ENCODE data around the gene SNX25.
"Not testable (repeated sequence)": the region's sequence is repeated elsewhere in the genome, so short reads cannot be mapped to it uniquely, and the experiment has no call there.

Gene SNX25

GRCh38 chr4:185286571-185286970 lies 77.2 kb downstream of the SNX25 start:
- intact Hi-C loops (cut with DNase I), result no loop called here

GRCh38 chr4:185287031-185287430 lies 77.6 kb downstream of the SNX25 start:
- intact Hi-C loops (cut with DNase I), result no loop called here
- DNase-seq, result no peak

More at GRCh38 chr4:185286571-185286970, 77.2 kb downstream of the SNX25 start:
- DNase-seq, result peak in 1 of 42 donors; percentile 16

- intact Hi-C loops (cut with DNase I), result no loop called here
Observed at GRCh38 chr4:185290018-185290607, 80.7 kb downstream of the SNX25 start.

DNA sequence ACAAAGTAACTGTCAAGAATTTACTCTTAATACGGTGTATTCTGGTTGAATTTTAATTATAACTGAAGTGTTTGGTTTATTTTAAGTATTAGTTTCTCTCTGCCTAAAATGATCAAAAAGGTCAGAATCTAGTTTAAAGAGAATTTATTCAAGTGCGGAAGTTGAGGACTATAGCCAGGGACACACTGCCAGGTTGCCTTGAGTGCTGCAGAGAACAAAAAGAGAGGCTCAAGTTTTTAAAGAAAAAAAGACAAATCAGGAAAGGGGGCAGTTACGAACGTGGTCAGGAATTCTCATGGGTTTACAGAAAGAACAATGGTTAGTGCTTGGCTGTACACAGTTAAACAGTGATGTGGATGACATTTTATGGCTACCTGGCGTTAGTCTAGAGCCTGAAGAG lies 81.3 kb downstream of the SNX25 start:
- intact Hi-C loops (cut with DNase I), result no loop called here
- no peak for DNase-seq

More at GRCh38 chr4:185290018-185290607, 80.7 kb downstream of the SNX25 start:
- no peak for DNase-seq

GRCh38 chr4:185293202-185293601 lies 83.8 kb downstream of the SNX25 start:
- intact Hi-C loops (cut with DNase I), result no loop called here
- DNase-seq, result no peak

DNA sequence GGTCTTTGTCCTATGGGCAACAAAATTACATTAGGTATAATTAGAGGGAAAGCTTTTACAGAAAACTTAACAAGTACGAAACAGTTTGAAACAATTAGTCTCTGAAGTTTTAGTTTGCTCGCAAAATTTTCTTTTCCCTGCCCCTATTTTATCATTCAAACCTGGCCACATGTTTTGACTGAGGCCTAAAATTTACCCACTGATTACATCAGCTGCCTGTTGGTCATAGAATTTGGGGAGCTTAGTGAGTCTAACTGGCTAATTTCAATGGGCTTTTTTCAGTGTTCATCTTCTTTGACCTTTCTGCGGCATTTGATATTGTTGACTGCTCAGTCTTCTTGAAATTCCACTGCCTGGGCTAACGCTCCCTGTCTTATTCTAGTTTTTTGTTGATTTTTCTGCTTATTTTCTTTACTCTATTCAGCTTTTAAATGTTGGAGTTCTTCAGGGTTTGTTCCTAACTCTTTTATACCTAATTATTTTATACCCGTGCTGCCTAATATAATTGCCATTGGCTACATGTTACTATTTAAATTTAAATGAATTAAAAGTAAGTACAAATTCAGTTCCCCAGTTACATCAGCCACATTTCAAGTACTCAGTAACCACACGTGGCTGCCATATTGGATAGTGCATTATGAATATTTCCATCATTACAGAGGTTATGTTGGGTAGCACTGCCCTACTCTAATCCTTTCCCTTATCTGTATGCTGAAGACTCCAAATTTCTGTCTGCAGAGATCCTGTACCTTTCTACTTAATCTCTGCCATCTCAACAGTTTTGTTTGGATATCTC lies 87.5 kb downstream of the SNX25 start:
- no peak for DNase-seq
- intact Hi-C loops (cut with DNase I), result no loop called here

DNA sequence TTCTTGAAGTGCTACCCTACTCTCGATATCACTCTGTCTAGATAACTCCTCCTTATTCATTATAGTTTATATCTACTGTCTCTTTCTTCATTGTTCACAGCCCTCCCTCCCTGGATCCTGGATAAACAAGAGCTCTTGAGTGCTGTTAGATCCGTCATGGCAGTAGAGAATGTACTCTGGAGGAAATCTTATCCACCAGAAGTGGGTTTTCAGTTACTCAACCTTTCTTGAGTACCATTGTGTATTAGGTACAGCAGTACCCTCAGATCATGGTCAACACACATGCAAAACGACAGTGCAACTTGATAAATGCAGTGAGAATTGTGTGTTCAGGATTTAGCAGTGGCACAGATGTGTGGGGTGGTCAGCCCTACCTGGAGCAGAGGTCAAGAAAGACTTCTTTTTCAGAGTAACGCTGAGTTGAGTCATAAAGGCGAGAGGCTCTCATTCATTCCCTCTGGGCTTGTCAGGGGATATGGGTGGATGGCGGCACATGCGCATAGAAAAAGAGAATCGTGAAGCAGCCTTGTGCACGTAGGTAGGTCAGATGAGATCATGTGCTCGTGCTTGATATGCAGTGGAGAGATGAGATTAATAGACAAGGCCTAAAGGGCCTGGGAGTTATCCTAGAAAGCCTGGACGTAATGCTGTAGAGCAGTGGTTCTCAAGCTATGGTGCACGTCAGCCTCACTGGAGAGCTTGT lies 89.5 kb downstream of the SNX25 start:
- DNase-seq, result no peak
- intact Hi-C loops (cut with DNase I), result no loop called here

DNA sequence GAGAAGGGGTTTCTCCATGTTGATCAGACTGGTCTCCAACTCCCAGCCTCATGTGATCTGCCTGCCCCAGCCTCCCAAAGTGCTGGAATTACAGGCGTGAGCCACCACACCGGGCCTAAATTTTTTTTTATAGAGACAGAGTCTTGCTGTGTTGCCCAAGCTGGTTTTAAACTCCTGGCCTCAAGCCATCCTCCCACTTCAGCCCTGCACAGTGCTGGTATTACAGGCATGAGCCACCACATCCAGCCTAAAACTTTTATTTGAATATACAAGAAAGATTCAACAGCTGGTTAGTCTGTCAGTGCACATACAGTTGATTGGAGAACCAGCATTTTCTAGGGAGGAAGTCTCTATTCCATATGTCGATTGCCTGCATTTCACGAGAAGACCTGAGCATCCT lies 95.1 kb downstream of the SNX25 start:
- intact Hi-C loops (cut with DNase I), result no loop called here
- no peak for DNase-seq

DNA sequence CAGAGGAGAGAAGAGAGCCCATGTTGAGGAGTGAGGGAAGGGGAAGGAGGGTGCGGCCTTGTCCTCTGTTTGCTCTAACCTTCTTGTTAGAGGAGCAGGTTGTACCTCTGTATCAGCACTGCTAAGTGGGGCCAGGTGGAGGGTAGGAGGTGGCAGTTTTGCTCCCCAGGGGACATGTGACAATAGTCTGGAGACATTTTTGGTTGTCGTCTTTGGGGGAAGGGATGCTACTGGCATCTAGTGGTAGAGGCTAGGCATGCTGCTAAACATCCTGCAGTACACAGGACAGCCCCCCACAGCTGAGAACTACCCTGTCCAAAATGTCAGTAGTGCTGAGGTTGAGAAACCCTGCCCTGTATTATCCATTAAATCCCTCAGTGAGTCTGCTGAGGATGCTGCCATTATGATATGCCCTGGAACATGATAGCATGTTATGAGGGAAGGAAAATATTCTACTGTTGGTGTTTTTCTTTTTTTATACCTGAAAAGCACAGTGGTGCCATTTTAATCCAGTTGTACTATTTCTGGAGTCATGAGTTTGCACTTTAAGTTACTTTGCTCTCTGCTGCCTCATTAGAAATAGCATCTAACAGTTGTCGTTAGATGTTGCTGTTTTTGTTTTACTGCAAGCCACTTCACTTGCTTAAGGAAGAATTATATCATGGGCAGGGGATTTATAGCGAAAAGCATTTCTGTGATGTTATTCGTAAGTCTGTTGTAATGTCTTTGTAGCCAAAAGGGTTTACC lies 95.7 kb downstream of the SNX25 start:
- intact Hi-C loops (cut with DNase I), result loop anchor here (5.0 kb wide), 1 partner anchor 98 kb away; the partner anchor contains the start of gene SNX25
- peak in 24 of 42 donors; percentile 5 to 60 (median 24) for DNase-seq

GRCh38 chr4:185305979-185306442 lies 96.6 kb downstream of the SNX25 start:
- intact Hi-C loops (cut with DNase I), result loop anchor here (5.0 kb wide), 1 partner anchor 99 kb away; the partner anchor contains the start of gene SNX25
- DNase-seq, result peak in 22 of 42 donors; percentile 3 to 60 (median 28)

DNA sequence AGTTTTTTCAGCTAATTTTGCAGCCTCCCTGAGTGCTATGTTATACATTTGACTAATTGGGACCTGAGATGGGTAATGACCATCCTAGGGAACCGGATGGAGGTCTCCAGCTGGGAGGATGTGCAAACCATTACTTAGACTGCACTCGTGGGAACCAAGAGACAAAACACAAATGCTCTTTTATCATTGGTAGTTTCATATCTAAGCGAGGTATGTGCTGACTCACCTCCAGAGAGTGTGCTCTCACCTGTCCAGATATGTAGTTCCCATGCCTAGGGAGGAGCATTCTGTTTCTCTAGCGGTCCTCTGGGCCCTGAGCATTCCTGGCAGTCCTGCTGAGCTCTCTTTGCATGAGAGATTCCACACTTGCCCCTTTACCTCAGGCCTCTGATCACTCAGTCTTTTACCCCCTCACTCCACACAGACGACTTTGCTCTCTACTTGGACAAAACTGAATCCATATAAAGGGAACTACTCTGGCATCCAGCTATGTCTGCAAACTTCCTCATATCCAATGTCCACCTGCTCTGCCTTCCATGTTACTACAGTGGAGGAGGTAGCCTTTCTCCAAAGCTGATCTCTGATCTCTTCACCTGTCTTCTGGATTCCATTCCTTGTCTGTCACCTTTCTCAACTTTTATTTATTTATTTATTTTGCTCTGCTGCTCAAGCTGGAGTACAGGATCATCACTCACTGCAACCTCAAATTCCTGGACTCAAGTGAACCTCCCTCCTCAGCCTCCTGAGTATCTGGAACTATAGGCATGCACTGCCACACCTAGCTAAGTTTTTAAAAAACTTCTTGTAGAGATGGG lies 97.9 kb downstream of the SNX25 start:
- intact Hi-C loops (cut with DNase I), result loop anchor here (5.0 kb wide), 1 partner anchor 100 kb away; the partner anchor contains the start of gene SNX25
- no peak for DNase-seq

- no peak for DNase-seq
- intact Hi-C loops (cut with DNase I), result loop anchor here (5.0 kb wide), 1 partner anchor 102 kb away; the partner anchor contains the start of gene SNX25
Observed at GRCh38 chr4:185309770-185310169, 100.4 kb downstream of the SNX25 start.

DNA sequence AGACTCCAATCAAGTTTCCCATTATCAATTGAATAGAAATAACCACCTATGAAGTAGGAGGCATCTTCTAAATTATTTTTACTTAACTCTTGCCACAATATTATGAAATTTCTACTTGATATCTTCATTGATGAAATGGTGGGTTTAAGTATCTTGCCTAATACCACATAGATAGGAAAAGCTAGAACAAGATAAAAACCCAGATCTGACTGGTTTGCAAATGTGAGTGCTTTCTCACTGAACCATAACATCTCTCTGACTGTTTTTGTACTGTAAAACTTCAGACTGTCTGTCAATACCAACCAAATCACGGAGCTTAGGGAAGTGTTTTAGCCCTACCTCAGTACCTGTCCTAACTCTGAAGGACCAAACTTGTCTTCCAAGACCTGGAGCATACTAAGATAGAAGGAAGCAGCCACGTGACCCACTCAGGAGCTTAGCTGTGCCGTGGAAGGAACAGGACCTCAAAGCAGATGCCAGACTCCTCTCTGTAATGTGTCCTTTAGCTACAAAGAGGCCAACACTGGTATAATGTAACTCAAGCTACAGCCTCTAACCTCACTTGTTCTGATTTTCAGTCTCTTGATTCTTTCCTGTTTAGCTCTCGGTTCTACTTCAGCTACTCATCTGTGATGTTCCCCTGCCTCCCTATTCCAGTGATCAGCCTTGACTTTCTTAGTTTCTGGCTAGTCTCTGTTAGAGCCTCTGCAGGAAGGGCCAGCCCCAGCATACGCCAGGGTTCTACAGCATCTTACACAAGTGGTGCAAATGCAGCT lies 101.9 kb downstream of the SNX25 start:
- intact Hi-C loops (cut with DNase I), result no loop called here
- DNase-seq, result no peak

DNA sequence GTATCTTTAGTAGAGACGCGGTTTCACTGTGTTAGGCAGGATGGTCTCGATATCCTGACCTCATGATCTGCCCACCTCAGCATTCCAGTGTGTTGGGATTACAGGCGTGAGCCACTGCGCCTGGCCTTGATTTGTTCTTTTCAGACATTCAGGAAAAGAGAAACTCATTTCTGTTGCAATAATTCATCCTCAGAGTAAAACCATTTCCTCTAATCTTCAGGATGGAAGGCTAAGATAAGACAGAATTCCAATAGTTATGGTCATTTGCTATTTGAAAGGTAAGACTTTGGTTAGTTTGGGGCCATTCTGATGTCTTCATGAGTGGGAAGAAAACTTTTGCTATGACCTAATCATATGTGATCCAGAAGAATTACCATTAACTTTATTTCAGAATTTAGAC lies 103.3 kb downstream of the SNX25 start:
- DNase-seq, result no peak
- intact Hi-C loops (cut with DNase I), result no loop called here

- intact Hi-C loops (cut with DNase I); DNase-seq: not testable (repeated sequence)
Observed at GRCh38 chr4:185317462-185317861, 108.1 kb downstream of the SNX25 start.

DNA sequence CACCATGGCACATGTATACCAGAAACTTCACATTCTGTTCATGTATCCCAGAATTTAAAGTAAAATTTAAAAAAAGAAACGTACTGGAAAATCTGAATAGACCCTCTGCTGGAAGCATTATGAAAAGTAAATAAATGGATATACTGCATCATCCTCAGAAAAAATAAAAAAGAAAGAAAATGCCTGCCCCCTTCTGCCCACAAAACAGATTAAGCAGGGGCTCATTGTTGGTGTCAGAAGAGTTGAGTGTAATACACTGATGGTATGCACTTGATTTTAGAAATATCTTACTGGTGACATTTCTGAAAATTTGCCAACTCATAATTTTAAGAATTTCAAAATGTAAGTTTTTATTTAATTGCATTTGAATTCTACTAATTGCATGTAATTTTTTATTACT lies 108.5 kb downstream of the SNX25 start:
- no peak for DNase-seq
- intact Hi-C loops (cut with DNase I), result no loop called here

GRCh38 chr4:185318679-185319078 lies 109.3 kb downstream of the SNX25 start:
- DNase-seq, result peak in 7 of 42 donors; percentile 9 to 40 (median 16)

More at GRCh38 chr4:185318679-185319078, 109.3 kb downstream of the SNX25 start:
- intact Hi-C loops (cut with DNase I), result no loop called here
